ENCODE measurements around the gene CWC15.
"Not testable (repeated sequence)": the region's sequence is repeated elsewhere in the genome, so short reads cannot be mapped to it uniquely, and the experiment has no call there.

The CWC15 gene

GRCh38 chr11:94973099-94973968, at the start of gene CWC15, which contains the start of gene KDM4D:
Gene CWC15 (minus strand): TSS chr11:94973556. CDS start chr11:94972185, 1,371 bp downstream.
Gene KDM4D (plus strand): TSS chr11:94973709. CDS start chr11:94997373, 23,664 bp downstream.
- peak; percentile 97 for DNase-seq

DNA sequence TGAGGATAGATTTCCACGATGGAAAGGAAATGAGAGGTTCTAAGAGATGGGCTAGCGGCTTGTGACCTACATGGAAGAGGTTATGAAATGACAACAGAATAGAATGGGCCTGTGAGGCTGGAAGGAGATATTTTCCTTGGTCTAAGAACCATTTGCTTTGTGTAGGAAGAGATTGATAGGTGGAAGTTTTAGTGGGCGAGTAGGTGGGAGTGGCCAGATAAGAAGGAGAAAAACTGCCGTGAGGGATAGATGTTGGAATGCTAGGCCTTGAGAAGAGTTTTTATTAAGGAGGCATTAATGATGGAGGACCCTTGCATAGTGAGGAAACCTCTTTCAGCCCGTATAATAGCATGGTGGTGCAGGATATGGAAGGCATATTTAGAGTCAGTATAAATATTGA, 48.1 kb upstream of the CWC15 start:
- not testable (repeated sequence) for DNase-seq

- no peak for DNase-seq
Measured at GRCh38 chr11:95016139-95016538, 42.8 kb upstream of the CWC15 start.

DNA sequence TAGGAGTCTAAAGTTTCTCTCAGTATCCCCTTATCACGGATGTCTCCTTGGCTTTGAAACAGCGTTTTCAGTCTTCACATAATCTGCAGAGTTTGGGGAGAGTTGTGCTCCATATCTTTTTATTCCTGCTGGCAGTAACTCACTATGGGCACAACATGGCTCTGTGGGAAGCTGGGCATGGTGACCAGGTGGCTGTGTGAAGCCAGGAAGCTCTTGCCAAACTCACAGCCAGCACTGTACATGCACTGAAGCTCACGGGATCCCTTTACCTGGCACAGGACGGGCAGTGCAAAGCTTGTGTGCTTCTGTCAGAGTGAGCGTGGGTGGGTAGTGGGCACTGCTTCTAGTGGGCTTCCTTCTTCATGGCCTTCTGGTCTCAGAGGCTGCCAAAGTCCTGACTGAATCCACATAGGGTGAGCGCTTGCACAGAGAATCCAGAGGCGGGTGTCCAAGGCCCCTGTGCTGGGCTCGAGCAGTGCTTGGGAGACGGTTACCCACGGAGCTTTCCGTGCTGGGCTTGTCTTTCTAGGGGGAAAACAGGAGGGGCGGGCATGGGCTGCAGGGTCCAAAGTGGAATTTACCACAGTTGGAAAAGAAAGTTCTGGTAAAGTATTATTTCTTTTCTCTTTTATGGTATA, 40.9 kb upstream of the CWC15 start:
- no peak for DNase-seq

GRCh38 chr11:95011376-95011775, 38.0 kb upstream of the CWC15 start:
- no peak for DNase-seq

DNA sequence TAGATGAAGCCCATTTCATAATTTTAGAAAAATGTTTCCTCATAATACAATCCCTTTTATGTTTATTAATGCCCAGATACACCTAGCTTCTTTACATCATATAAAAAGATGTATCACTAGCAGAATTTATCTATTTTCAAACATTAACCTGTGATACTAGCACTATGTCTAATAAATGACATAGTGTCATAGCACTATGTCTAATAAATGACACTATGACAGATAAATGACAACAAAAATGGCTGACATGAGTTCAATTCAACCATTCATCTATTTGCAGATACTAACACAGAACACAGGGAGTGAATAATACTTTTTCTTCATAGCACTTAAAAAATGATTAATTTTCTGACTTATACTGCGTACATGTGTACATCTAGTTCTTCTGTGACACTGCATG, 32.3 kb upstream of the CWC15 start:
- no peak for DNase-seq

DNA sequence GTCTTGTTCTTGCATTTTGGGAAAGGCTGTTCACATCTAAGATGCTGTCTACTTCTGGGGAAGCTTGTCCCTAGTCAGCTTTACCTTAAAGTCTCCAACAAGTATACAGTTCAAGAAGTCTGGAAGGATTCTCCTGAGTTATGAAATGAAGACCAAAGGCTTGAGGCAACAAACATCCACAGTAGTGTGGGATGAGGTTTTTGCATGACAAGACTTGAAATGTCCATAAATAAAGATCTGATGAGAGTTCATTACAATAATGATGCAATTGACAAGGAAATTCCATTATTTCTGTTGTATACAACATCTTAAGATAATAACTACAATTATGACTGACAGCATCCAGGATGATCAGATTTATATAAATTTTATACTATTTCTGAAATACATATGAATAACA, 30.4 kb upstream of the CWC15 start:
- no peak for DNase-seq

DNA sequence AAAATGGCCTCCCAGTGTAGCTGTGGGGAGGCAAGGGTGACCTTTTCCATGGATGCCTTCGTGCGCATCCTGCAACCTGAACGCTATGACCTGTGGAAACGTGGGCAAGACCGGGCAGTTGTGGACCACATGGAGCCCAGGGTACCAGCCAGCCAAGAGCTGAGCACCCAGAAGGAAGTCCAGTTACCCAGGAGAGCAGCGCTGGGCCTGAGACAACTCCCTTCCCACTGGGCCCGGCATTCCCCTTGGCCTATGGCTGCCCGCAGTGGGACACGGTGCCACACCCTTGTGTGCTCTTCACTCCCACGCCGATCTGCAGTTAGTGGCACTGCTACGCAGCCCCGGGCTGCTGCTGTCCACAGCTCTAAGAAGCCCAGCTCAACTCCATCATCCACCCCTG, 24.9 kb upstream of the CWC15 start:
- DNase-seq = no peak

DNA sequence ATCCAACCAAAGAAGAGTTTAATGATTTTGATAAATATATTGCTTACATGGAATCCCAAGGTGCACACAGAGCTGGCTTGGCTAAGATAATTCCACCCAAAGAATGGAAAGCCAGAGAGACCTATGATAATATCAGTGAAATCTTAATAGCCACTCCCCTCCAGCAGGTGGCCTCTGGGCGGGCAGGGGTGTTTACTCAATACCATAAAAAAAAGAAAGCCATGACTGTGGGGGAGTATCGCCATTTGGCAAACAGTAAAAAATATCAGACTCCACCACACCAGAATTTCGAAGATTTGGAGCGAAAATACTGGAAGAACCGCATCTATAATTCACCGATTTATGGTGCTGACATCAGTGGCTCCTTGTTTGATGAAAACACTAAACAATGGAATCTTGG, 24.1 kb upstream of the CWC15 start:
- no peak for DNase-seq

GRCh38 chr11:94993400-94993943, 20.1 kb upstream of the CWC15 start:
- no peak for DNase-seq

- no peak for DNase-seq
Measured at GRCh38 chr11:94988748-94989147, 15.4 kb upstream of the CWC15 start.

- no peak for DNase-seq
Measured at GRCh38 chr11:94987378-94987777, 14.0 kb upstream of the CWC15 start.

DNA sequence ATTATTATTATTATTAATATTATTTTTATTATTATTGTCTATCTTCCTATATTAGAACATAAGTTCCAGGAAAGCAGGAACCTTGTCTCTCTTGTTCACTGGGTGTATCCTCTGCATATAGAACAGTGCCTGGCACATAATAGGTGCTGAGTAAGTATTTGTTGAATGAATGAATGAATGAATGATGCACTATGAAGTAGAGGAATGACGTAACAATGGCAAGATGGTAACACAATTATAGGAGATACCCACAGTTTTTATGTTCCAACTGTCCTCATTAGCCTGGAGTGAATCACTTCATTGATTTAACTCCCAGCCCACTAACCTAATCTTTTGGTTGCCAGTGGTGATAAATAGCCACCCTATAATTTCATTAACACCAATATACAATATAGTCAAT, 2.2 kb upstream of the CWC15 start:
- no peak for DNase-seq

DNA sequence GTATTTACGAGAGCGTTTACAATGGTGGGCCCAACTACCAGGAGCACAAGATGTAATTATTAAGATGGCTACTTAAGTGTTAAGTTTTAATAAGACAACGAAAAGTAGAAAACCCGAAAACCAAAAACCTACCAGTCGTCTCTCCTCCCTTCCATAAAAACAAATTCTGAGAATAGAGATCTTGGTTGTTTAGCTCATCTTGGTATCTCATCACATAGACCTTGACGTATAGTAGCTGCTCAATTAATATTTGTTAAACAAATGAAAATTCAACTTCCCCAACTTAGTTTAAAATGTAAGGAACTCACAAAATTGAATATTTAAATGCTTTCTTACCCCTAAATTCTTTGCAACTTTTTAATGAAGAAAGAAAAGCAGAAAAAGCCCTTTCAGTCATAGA, 822 bp upstream of the CWC15 start:
- DNase-seq = no peak

- DNase-seq = no peak
Measured at GRCh38 chr11:94972700-94973098, 657 bp downstream of the CWC15 start.

DNA sequence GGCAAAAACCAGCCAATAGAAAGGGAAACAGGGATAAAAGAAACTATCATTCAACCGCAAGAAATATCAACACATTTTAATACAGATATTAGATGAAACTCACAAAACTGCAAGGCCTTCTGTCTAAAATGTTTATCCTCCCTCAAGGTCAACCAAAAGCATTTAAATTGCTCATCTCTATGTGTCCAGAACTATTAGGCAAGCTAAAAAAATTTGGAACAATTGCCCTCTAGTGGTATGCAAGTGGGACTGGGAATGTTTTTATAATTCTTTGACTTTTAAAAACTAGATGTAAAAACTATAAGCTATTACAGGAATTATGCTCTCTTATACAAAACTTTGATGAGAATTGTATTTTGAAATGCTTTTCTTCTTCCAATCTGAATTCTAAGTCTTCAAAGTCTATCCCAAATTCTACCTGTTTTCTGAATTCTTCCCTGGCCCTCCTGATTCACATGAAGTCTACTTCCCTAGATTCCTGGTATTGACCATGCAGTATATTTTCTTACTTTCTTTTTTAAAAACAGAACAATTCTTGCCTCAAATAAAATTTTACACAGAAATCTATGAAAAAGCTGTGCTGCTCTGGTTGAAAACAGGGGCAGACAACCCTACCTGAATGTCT, 4.9 kb downstream of the CWC15 start:
- DNase-seq = no peak

DNA sequence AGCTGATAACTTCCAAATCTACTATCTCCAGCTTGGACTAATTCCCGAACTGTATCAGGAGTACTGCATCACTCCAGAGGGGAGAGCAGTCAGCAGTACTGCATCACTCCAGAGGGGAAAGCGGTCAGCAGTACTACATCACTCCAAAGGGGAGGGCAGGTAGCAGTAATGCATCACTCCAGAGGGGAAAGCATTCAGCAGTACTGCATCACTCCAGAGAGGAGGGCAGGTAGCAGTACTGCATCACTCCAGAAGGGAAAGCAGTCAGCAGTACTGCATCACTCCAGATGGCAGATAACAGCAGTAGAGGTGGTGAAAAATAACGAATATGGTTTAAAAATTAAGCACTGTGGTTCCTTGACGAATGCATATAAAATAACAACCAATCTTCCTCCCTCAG, 8.4 kb downstream of the CWC15 start:
- DNase-seq = no peak

- DNase-seq = no peak
Measured at GRCh38 chr11:94961255-94961654, 12.1 kb downstream of the CWC15 start.

GRCh38 chr11:94960488-94960887, 12.9 kb downstream of the CWC15 start:
- no peak for DNase-seq

DNA sequence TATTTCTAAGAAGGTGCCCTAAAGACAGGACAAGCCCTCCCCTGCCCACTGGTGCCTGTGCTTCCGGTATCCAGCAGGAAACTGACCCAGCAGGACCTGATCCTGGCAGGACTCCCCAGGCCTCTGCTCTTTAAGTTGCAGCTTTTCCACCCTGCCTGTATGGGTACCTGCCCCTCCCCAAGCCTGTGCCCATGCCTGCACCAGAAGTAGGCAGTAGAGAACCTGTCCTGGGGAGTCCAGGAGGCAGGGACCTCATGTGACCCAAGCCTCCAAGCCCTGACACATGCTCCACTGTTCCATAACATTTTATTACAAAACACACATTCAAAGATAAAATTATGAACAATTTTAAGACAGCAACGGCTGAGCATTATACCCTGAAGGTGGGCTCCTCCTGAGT, 14.2 kb downstream of the CWC15 start:
- DNase-seq = no peak

DNA sequence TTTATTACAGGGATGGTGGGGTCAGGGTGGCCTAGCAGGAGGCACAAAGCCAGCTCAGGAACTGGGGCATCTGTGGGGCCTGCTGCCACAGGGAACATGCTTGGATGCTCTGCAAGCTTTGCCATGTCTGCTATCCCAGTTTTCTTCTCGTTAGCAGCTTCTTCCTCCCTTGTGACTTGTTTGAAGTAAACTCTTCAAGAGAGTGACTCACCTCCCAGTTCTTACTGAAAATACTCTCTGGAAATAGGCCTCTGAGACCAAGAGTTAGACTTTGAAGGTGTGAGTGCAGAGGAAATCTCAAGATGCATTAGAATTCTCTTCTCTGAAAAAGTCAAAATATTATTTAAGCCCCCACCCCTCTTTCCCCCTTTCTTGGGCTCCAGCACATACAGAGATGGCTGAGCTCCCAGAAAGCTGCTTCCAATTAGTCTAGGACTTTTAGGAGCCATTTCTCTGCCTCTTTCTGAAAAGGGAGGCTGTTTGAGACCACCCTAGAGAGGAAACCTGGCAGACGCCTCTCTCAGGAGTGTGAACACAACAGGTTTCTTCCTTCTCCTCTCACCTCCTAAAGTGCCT, 15.1 kb downstream of the CWC15 start:
- peak; percentile 56 for DNase-seq

DNA sequence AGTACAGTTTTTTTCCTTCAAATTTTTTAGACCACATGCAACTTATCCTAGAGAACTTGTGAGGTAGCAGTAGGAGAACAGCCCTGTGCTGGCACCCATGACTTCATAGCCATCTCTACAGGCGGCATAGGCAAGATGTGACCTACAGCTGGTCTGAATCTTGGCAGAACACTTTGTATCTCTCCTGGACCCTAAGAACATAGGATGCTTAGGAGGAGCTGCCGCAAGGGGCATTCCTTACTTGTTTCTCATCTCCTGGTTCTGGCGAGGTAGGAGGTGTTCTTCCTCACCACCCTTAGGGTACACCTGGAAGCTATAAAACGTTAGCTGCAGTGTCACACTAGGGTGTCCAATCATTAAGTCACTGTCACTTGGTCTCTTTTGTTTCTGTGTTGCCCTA, 16.4 kb downstream of the CWC15 start:
- DNase-seq = no peak

DNA sequence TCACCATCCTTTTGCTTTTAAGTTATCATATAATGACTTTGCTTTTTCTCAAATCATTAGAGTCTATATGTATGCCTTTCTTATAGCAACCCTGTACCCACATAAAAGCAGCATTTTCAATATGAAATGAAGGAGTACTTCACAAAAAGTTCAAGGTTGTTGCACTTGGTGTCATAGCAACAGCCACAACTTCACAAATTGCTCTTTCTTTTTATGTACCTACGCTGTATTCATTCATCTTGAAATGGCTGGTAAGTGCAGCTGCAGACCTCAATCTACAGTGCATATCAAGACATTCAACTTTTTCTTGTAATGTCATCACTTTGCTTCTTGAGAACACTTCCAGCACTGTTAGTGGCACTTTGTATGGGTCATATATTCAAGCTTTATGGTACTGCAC, 18.6 kb downstream of the CWC15 start:
- DNase-seq = no peak

Data from right forelimb (tissue), 1 donor.